ENCODE measurements around the gene TEX50.

DNA sequence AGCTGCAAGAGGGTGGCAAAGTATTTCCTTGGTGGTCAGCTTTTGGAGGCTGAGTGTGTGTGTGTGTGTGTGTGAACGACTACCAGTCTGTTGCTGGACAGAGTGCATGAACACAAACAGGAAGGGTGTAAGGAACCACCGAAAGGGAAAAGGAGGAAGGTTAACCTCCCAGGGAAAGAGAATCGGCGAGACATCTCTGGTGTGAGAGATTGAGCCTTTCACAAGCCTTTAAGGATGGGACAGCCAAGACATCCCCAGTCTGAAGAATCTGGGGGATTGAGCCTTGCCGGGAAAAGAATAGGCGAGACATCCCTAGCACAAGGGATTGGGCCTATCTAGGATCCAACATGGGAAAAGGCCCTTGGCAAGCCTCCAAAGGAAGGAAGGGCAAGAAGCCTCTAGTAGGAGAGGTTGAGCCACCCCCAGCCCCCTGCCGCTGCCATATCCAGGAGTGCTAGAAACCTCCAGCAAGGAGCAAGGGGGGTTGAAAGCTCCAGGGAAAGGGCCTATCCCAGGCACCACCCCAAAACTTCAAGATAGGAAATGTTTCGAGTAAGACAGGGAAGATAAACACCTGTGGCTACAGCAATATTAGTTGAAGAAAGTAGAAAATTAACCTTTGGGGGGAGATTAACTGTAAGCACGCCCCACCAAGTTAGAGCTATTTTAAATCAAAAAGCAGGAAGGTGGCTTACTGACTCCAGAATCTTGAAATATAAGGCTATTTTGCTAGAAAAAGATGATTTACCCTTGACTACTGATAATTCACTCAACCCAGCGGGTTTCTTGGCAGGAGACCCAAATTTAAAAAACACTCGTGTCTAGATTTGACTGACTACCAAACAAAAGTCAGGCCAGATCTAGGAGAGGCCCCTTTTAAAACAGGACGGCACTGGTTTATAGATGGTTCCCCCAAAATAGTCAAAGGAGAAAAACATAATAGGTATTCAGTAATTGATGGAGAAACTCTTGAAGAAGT lies 3.2 kb downstream of the TEX50 start:
- TF ChIP-seq, protein P1, sequence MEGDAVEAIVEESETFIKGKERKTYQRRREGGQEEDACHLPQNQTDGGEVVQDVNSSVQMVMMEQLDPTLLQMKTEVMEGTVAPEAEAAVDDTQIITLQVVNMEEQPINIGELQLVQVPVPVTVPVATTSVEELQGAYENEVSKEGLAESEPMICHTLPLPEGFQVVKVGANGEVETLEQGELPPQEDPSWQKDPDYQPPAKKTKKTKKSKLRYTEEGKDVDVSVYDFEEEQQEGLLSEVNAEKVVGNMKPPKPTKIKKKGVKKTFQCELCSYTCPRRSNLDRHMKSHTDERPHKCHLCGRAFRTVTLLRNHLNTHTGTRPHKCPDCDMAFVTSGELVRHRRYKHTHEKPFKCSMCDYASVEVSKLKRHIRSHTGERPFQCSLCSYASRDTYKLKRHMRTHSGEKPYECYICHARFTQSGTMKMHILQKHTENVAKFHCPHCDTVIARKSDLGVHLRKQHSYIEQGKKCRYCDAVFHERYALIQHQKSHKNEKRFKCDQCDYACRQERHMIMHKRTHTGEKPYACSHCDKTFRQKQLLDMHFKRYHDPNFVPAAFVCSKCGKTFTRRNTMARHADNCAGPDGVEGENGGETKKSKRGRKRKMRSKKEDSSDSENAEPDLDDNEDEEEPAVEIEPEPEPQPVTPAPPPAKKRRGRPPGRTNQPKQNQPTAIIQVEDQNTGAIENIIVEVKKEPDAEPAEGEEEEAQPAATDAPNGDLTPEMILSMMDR (IDR thresholded peaks at IDR 0.05) = no peak
- TF ChIP-seq POLR2A (IDR thresholded peaks at IDR 0.05) = no peak

All from thyroid gland (tissue), 4 donors.